Keratinocyte (primary cell): ENCODE data around the gene CXXC5. TPM values are rescaled to one million over a fixed set of nuclear protein-coding genes. Genes with fewer than 3 reads are reported as not detected.

Source experiments
- DNase-seq: peaks from one replicate; pipeline ENCODE4 v3.0.0-alpha.2; 2011; ENCODE audit warnings: low read depth, missing footprints, low spot score
- FAIRE-seq: peaks from 2 replicates; lab custom pipeline; 2011; peaks lifted over from hg19 to GRCh38; lab: Jason Lieb, UNC
- H2AFZ ChIP-seq: 2 replicates; pipeline ENCODE4 v1.6.0; 2012; ENCODE audit warnings: low read length, control low read depth, inconsistent platforms; ENCODE audit not compliant: control insufficient read depth
- H3K27ac ChIP-seq: 2 replicates; pipeline ENCODE4 v1.5.1; 2011; ENCODE audit warnings: low read length; ENCODE audit not compliant: control insufficient read depth, insufficient read depth
- H3K27me3 ChIP-seq: 3 replicates; pipeline ENCODE4 v1.6.0; 2011; ENCODE audit warnings: low read length; ENCODE audit not compliant: control insufficient read depth, insufficient read depth; ENCODE audit errors: extremely low read depth
- H3K36me3 ChIP-seq, 2 experiments: 2 replicates in 1 of 2; 3 replicates in 1 of 2; pipeline ENCODE4 v1.5.1; 2011; ENCODE audit warnings: low read length in 2 of 2, mild to moderate bottlenecking in 1 of 2; ENCODE audit not compliant: control insufficient read depth in 2 of 2, insufficient read depth in 2 of 2; ENCODE audit errors: extremely low read depth in 1 of 2
- H3K4me1 ChIP-seq: 3 replicates; pipeline ENCODE4 v1.5.1; 2011; ENCODE audit warnings: low read length; ENCODE audit not compliant: control insufficient read depth, insufficient read depth; ENCODE audit errors: extremely low read depth
- H3K4me2 ChIP-seq: 3 replicates; pipeline ENCODE4 v1.6.0; 2011; ENCODE audit warnings: low read depth, low read length; ENCODE audit not compliant: control insufficient read depth, insufficient read depth; ENCODE audit errors: extremely low read depth
- H3K4me3 ChIP-seq, 3 experiments: fragments of 200-600 bp in 1 of 3; sonication (generic) in 1 of 3; 2 replicates in 2 of 3; 3 replicates in 1 of 3; pipeline ENCODE4 v1.5.1; 2011 to 2016; ENCODE audit warnings: low read length in 3 of 3, mild to moderate bottlenecking in 3 of 3, control low read depth in 2 of 3, inconsistent platforms in 1 of 3, low read depth in 1 of 3, mixed read lengths in 1 of 3, mixed run types in 1 of 3, moderate library complexity in 1 of 3; ENCODE audit not compliant: control insufficient read depth in 2 of 3, insufficient read depth in 2 of 3; ENCODE audit errors: extremely low read depth in 1 of 3
- H3K79me2 ChIP-seq: 2 replicates; pipeline ENCODE4 v1.6.0; 2012; ENCODE audit warnings: low read length; ENCODE audit not compliant: control insufficient read depth, insufficient read depth
- H3K9ac ChIP-seq: 3 replicates; pipeline ENCODE4 v1.6.0; 2011; ENCODE audit warnings: low read length; ENCODE audit not compliant: control insufficient read depth, insufficient read depth; ENCODE audit errors: extremely low read depth
- H3K9me1 ChIP-seq: 3 replicates; pipeline ENCODE4 v1.6.0; 2011; ENCODE audit warnings: low read length; ENCODE audit not compliant: control insufficient read depth, insufficient read depth; ENCODE audit errors: extremely low read depth
- H3K9me3 ChIP-seq: 2 replicates; pipeline ENCODE4 v1.5.1; 2012; ENCODE audit warnings: low read depth, low read length; ENCODE audit not compliant: control insufficient read depth
- H4K20me1 ChIP-seq: 3 replicates; pipeline ENCODE4 v1.6.0; 2011; ENCODE audit warnings: low read length; ENCODE audit not compliant: control insufficient read depth, insufficient read depth; ENCODE audit errors: extremely low read depth
- EZH2 ChIP-seq: IDR thresholded peaks from one replicate; pipeline ENCODE4 v1.6.1; 2012; ENCODE audit warnings: inconsistent platforms, mild to moderate bottlenecking, low read length, moderate library complexity
- dilution Hi-C: fragments of 300-500 bp; cut with MboI; formaldehyde crosslinking; loops from one replicate; pipeline ENCODE4 v1.7.0; 2020; ENCODE audit warnings: low sequenced_read_pairs; ENCODE audit not compliant: extremely low pct_ligation_motif_present
- polyA plus RNA-seq, 5 experiments: library from polyadenylated mRNA; depleted of rRNA in 3 of 5; stranded (reverse) in 3 of 5; stranded (forward) in 1 of 5; unstranded in 1 of 5; fragments of >200 nt; gene quantifications; 1 replicate in 1 of 5; 2 replicates in 3 of 5; 3 replicates in 1 of 5; pipeline versions ENCODE4 v1.2.1 to v1.2.3, GENCODE V29; 2011 to 2012; ENCODE audit warnings: missing spikeins in 2 of 5, low read depth in 1 of 5, low replicate concordance in 1 of 5
- TF ChIP-seq, protein P1 (sequence below), 3 experiments: IDR thresholded peaks in 1 of 3; conservative IDR thresholded peaks in 1 of 3; optimal IDR thresholded peaks in 1 of 3; 2 replicates in 2 of 3; 3 replicates in 1 of 3; pipeline versions ENCODE3 to v1.5.1; 2011; ENCODE audit warnings: low read length in 3 of 3, mild to moderate bottlenecking in 3 of 3, moderate library complexity in 2 of 3, control low read depth in 1 of 3, inconsistent platforms in 1 of 3; ENCODE audit not compliant: insufficient read depth in 2 of 3; ENCODE audit errors: extremely low read depth in 1 of 3

CXXC5 gene
- polyA plus RNA-seq, 1 donor (not counting 4 experiments of a cell fraction or from before 2014, with no cell fraction given), result 1.0 TPM

DNA sequence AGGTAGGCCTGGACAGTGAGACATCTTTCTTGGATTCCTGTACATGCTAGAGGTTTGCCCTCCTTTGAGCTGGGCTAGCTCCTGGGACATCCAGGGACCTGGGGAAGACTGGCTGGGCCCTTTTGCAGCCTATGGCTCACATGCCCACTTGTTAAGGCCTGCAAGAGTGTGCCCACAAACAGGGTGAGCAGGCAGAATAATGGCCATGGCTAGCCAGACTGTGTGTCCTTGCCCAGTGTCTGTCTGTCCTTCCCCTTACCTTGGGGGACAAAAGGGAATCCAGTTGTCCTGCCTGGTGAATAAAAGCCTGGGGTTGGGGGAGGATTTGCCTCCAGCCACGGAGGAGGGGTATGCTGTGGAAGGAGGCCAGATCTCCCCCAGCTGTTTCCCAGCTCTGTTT lies 13.0 kb upstream of the CXXC5 start:
- dilution Hi-C loops, result no loop called here

DNA sequence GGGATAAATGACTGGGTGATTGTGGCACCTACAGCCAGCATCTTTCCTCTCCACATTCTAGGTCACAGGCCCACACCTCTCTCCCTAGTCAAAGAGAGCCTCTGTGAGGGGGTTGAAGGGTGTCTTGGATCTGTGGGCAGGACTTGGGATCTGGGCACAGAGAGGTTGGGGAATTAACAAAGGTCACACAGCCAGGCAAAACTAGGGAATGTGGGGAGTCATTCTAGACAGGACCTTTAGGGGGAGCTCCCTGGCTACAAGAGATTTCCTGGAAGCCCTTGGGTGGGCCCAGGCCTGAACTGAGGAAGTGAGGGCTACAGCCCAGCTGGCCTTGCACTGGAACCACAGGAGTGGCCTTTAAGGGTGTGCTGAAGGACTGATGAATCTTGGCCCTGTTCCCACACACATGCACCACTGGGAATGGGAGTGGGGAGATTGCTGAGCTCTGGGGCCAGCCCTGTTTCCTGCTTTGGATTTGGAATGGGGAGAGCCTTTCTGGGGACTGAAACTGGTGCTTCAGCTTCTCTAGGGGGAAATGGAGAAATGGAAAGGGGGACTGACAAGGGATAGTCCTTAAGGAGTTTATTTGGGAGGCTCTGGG lies 12.4 kb upstream of the CXXC5 start:
- no peak overlapping the region for H3K4me3 ChIP-seq
- TF ChIP-seq, protein P1, sequence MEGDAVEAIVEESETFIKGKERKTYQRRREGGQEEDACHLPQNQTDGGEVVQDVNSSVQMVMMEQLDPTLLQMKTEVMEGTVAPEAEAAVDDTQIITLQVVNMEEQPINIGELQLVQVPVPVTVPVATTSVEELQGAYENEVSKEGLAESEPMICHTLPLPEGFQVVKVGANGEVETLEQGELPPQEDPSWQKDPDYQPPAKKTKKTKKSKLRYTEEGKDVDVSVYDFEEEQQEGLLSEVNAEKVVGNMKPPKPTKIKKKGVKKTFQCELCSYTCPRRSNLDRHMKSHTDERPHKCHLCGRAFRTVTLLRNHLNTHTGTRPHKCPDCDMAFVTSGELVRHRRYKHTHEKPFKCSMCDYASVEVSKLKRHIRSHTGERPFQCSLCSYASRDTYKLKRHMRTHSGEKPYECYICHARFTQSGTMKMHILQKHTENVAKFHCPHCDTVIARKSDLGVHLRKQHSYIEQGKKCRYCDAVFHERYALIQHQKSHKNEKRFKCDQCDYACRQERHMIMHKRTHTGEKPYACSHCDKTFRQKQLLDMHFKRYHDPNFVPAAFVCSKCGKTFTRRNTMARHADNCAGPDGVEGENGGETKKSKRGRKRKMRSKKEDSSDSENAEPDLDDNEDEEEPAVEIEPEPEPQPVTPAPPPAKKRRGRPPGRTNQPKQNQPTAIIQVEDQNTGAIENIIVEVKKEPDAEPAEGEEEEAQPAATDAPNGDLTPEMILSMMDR (optimal IDR thresholded peaks at IDR 0.05 in 1 of 3, IDR thresholded peaks at IDR 0.05 in 1 of 3, conservative IDR thresholded peaks at IDR 0.05 in 1 of 3; ENCODE audit: extremely low read depth in 1 of 3, insufficient read depth in 2 of 3, low read length in 3 of 3), result peak; percentile 42 to 60 (median 56)
- TF ChIP-seq EZH2, result no peak
- dilution Hi-C loops, result no loop called here
- H3K9ac ChIP-seq, result no peak overlapping the region
- no peaks in the 10 kb centered on the region for H3K9me3 ChIP-seq
- DNase-seq (no peak), FAIRE-seq (no peak)
- H3K27me3 ChIP-seq, result no peaks in the 10 kb centered on the region
- peaks cover 2 to 4% of the 10 kb centered on the region in 2 experiments for H3K36me3 ChIP-seq
- no peak overlapping the region for H2AFZ ChIP-seq
- no peak overlapping the region for H3K27ac ChIP-seq
- H4K20me1 ChIP-seq, result peaks cover 4% of the 10 kb centered on the region
- H3K79me2 ChIP-seq, result no peaks in the 10 kb centered on the region
- no peak overlapping the region for H3K4me2 ChIP-seq
- H3K9me1 ChIP-seq, result no peaks in the 10 kb centered on the region
- peaks cover 25% of the 10 kb centered on the region for H3K4me1 ChIP-seq

More for the DNA sequence above, 13.0 kb upstream of the CXXC5 start:
- Histone ChIP-seq H3K4me2 (no peak overlapping the region), H3K4me3 (no peak overlapping the region), H4K20me1 (peaks cover 4% of the 10 kb centered on the region), H3K27me3 (no peaks in the 10 kb centered on the region), H3K79me2 (no peaks in the 10 kb centered on the region), H3K9me1 (no peaks in the 10 kb centered on the region), H3K9ac (no peak overlapping the region), H3K4me1 (peaks cover 25% of the 10 kb centered on the region), H3K9me3 (no peaks in the 10 kb centered on the region), H3K27ac (no peak overlapping the region), H2AFZ (no peak overlapping the region), H3K36me3 (peaks cover 2 to 4% of the 10 kb centered on the region in 2 experiments)
- FAIRE-seq, result no peak
- no peak for TF ChIP-seq EZH2
- TF ChIP-seq, protein P1 (optimal IDR thresholded peaks at IDR 0.05 in 1 of 3, IDR thresholded peaks at IDR 0.05 in 1 of 3, conservative IDR thresholded peaks at IDR 0.05 in 1 of 3; ENCODE audit: extremely low read depth in 1 of 3, insufficient read depth in 2 of 3, low read length in 3 of 3), result no peak
- no peak for DNase-seq
